WTC11 (cell line): ENCODE data around the gene CCM2. TPM values are rescaled to one million over a fixed set of nuclear protein-coding genes. Genes with fewer than 3 reads are reported as not detected.

Experiments used
- ATAC-seq: fragments of 200-7000 bp; cut with Tn5 transposase; 2 replicates; pipeline ENCODE4 v1.10.0; 2021; ENCODE audit warnings: mild to moderate bottlenecking, moderate library complexity
- CTCF ChIA-PET: fragments of 300-600 bp; sonication (Branson Sonifier 250); formaldehyde crosslinking; loops from one replicate; lab custom pipeline; 2021; ENCODE audit warnings: antibody characterized with exemption; lab: Charles Lee
- POLR2A ChIA-PET: fragments of 350-600 bp; sonication (Branson Sonifier 250); formaldehyde crosslinking; loops from one replicate; lab custom pipeline; 2021; ENCODE audit warnings: antibody characterized with exemption; lab: Charles Lee
- DNase-seq: peaks from one replicate; pipeline ENCODE4 v3.0.0; 2021; ENCODE audit warnings: low spot score
- H3K27ac Mint-ChIP-seq: 2 replicates; pipeline ENCODE4 v1.8.0; 2021; ENCODE audit warnings: mixed read lengths
- H3K27me3 Mint-ChIP-seq: 2 replicates; pipeline ENCODE4 v1.8.0; 2021; ENCODE audit warnings: low read depth, mild to moderate bottlenecking, moderate library complexity, mixed read lengths
- H3K36me3 Mint-ChIP-seq: 2 replicates; pipeline ENCODE4 v1.8.0; 2021; ENCODE audit warnings: mixed read lengths
- H3K4me1 Mint-ChIP-seq: 2 replicates; pipeline ENCODE4 v1.8.0; 2022; ENCODE audit warnings: mixed read lengths
- H3K4me3 Mint-ChIP-seq: 2 replicates; pipeline ENCODE4 v1.8.0; 2021; ENCODE audit warnings: mild to moderate bottlenecking, moderate library complexity, mixed read lengths
- H3K9me3 Mint-ChIP-seq: 2 replicates; pipeline ENCODE4 v1.8.0; 2021; ENCODE audit warnings: mixed read lengths
- AR ChIP-seq: fragments of 250-450 bp; sonication (Bioruptor Pico); IDR thresholded peaks from 2 replicates; pipeline ENCODE4 v1.9.0; 2021; ENCODE audit warnings: mild to moderate bottlenecking
- CTCF ChIP-seq: fragments of 200-600 bp; IDR thresholded peaks from 2 replicates; pipeline ENCODE4 v1.8.0; 2022; ENCODE audit warnings: antibody characterized with exemption
- E2F5 ChIP-seq: sonication (generic); formaldehyde crosslinking; IDR thresholded peaks from 2 replicates; pipeline ENCODE4 v1.8.1; 2022; ENCODE audit warnings: mild to moderate bottlenecking, moderate library complexity, missing genetic modification reagents
- HMGA2 ChIP-seq: fragments of 250-450 bp; sonication (Bioruptor Pico); IDR thresholded peaks from 2 replicates; pipeline ENCODE4 v1.4.0; 2021; ENCODE audit warnings: mild to moderate bottlenecking, moderate library complexity
- MXD4 ChIP-seq: fragments of 250-450 bp; sonication (Bioruptor Pico); IDR thresholded peaks from 2 replicates; pipeline ENCODE4 v1.8.0; 2021; ENCODE audit warnings: mild to moderate bottlenecking, moderate library complexity, borderline replicate concordance
- MYBL2 ChIP-seq: sonication (generic); formaldehyde crosslinking; IDR thresholded peaks from 2 replicates; pipeline ENCODE4 v1.8.1; 2023; ENCODE audit warnings: mild to moderate bottlenecking, moderate library complexity, missing genetic modification reagents
- NFATC4 ChIP-seq: fragments of 250-450 bp; sonication (Bioruptor Pico); IDR thresholded peaks from 2 replicates; pipeline ENCODE4 v1.9.0; 2021; ENCODE audit warnings: mild to moderate bottlenecking
- OVOL2 ChIP-seq: fragments of 250-450 bp; sonication (Bioruptor Pico); IDR thresholded peaks from 2 replicates; pipeline ENCODE4 v1.9.0; 2021; ENCODE audit warnings: mild to moderate bottlenecking, borderline replicate concordance
- SP1 ChIP-seq: sonication (generic); formaldehyde crosslinking; conservative IDR thresholded peaks from 2 replicates; pipeline ENCODE4 v1.8.1; 2022; ENCODE audit warnings: missing genetic modification reagents
- ZNF232 ChIP-seq: sonication (generic); formaldehyde crosslinking; IDR thresholded peaks from 2 replicates; pipeline ENCODE4 v1.8.0; 2022; ENCODE audit warnings: mild to moderate bottlenecking, missing genetic modification reagents
- total RNA-seq: library from RNA; stranded (reverse); gene quantifications from 3 replicates; pipeline ENCODE4 v1.2.3, GENCODE V29; 2021
- TF ChIP-seq, protein P1 (sequence below): sonication (generic); formaldehyde crosslinking; IDR thresholded peaks from 2 replicates; pipeline ENCODE4 v1.8.0; 2022; ENCODE audit warnings: mild to moderate bottlenecking, missing genetic modification reagents
- TF ChIP-seq, protein P2 (sequence below): sonication (generic); formaldehyde crosslinking; IDR thresholded peaks from 2 replicates; pipeline ENCODE4 v1.8.1; 2023; ENCODE audit warnings: mild to moderate bottlenecking, missing genetic modification reagents, moderate library complexity
- TF ChIP-seq, protein P3 (sequence below): fragments of 250-450 bp; sonication (Bioruptor Pico); IDR thresholded peaks from 2 replicates; pipeline ENCODE4 v1.8.0; 2021; ENCODE audit warnings: mild to moderate bottlenecking

CCM2 gene
- total RNA-seq, 1 experiment from 2014 or later = 32.7 TPM

DNA sequence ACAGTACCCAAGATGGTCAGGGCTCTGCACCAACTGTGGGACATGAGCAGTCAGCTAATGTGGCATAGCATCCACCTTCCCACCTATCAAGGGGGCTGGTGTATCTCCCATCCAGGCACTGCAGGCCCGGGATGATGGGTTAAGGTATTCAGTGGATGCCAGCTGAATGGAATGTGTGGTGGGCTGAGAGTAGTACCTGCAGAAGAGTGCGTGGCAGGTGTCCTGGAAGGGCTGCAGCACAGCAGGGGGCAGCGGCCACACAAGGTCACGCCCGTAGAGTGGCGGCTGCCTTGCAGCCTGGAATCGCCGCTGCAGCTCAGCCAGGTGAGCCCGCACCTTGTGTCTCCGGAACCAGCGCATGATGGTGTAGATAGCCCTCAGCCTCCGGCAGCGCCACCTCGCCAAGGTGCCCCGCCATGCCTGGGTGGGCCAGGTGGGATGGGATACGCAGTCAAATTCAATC, 34.5 kb upstream of the CCM2 start (continued):
- TF ChIP-seq ZNF232 (CRISPR knock-in tag) (no peak), OVOL2 (CRISPR knock-in tag) (no peak), NFATC4 (CRISPR knock-in tag) (no peak), MXD4 (CRISPR knock-in tag) (no peak), SP1 (CRISPR knock-in tag) (no peak), MYBL2 (no peak)
- TF ChIP-seq, protein P1, sequence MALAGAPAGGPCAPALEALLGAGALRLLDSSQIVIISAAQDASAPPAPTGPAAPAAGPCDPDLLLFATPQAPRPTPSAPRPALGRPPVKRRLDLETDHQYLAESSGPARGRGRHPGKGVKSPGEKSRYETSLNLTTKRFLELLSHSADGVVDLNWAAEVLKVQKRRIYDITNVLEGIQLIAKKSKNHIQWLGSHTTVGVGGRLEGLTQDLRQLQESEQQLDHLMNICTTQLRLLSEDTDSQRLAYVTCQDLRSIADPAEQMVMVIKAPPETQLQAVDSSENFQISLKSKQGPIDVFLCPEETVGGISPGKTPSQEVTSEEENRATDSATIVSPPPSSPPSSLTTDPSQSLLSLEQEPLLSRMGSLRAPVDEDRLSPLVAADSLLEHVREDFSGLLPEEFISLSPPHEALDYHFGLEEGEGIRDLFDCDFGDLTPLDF (CRISPR knock-in tag) = no peak
- TF ChIP-seq, protein P2, sequence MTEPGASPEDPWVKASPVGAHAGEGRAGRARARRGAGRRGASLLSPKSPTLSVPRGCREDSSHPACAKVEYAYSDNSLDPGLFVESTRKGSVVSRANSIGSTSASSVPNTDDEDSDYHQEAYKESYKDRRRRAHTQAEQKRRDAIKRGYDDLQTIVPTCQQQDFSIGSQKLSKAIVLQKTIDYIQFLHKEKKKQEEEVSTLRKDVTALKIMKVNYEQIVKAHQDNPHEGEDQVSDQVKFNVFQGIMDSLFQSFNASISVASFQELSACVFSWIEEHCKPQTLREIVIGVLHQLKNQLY = no peak
- TF ChIP-seq, protein P3, sequence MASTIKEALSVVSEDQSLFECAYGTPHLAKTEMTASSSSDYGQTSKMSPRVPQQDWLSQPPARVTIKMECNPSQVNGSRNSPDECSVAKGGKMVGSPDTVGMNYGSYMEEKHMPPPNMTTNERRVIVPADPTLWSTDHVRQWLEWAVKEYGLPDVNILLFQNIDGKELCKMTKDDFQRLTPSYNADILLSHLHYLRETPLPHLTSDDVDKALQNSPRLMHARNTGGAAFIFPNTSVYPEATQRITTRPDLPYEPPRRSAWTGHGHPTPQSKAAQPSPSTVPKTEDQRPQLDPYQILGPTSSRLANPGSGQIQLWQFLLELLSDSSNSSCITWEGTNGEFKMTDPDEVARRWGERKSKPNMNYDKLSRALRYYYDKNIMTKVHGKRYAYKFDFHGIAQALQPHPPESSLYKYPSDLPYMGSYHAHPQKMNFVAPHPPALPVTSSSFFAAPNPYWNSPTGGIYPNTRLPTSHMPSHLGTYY (CRISPR knock-in tag) = no peak

DNA sequence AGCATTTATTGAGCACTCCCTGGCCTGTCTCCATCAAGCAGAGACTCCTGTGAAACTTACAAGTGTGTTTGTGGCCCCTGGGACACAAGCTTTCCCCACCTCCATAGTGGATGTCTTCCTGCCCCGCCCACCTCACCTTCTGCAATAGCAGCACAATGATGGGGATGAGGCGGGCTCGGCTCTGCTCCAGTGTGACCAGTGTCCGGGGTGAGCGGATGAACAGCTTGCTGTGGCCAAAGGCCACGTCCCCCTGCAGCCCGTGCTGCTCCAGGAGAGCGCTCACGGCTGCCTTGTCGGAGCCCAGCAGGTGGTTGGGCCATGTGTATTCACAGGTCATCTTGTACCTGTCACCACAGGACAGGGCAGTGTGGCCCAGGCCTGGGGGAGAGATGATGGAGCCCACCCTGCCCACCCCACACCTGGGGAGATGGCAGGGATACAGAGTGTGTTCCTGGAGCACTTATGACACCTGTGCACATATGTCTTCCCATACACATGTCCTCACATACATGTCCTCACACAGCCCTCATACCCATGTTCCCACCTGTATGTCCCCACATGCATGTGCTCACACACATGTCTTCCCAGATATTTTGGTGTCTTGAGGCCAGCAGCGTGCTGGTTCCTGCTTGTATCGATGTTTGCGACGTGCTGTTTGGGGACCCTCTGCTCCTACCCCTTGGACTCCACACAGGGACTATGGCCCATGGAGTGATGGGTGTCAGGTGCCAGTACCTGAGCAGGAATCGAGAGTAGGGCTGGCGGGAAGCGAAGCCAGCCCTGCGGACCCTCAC, 33.9 kb upstream of the CCM2 start:
- Mint-ChIP-seq H3K9me3 (no peaks in the 10 kb centered on the region), H3K4me1 (no peaks in the 10 kb centered on the region), H3K4me3 (no peak overlapping the region), H3K36me3 (no peaks in the 10 kb centered on the region)
- ATAC-seq (no peak), DNase-seq (no peak)
- CTCF ChIA-PET = interaction anchor here (0.7 to 1.5 kb wide), 2 partner anchors 169 kb away, joined by 3 read pairs; no protein-coding TSS in a partner anchor
- no peak for TF ChIP-seq HMGA2 (CRISPR knock-in tag)
- no peak for TF ChIP-seq CTCF
- TF ChIP-seq E2F5 (CRISPR knock-in tag) = no peak
- no peak for TF ChIP-seq AR (CRISPR knock-in tag)
- TF ChIP-seq, all 79 proteins: peak for 0
- POLR2A ChIA-PET = interaction anchor here (0.9 kb wide), 1 partner anchor 8 kb away, joined by 3 read pairs; no protein-coding TSS in a partner anchor
- Mint-ChIP-seq H3K27ac (no peak overlapping the region), H3K27me3 (peaks cover 26% of the 10 kb centered on the region)
